Measurements from ENCODE around the gene CAPN15. TPM values are rescaled to one million over a fixed set of nuclear protein-coding genes. Genes with fewer than 3 reads are reported as not detected.

The CAPN15 gene
- total and polyA plus RNA-seq, 8 donors: 25.4 to 75.7 (median 40.3) TPM

DNA sequence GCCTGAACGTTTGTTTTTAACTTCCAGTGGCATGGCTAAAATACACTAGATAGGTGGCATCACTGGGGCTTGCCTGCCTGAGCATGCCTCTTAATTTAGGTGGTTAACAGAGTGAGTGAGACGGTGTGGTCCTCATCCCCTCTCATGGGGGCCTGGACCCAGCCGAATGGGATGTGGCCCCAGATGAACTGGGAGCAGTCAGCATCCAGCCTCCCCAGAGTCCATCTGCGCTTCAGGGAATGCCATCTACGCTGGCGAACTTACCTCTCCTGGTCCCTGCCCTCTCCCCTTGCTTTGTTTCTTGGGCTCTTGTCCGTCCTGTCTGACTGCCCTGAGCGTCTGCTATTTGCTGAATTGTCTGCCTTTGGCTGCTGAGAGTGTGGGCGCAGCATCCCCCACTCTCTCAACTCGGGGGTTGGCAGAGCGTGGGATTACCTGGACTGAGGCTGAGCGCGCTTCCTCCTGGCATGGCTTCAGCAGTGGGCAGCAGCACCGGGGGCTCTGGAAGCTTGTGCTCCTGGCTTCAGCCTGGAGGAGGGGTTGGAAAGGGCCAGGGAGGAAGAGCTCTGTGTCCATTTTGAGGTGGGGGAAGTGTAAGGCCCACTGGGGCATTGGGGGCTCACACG is 64.5 kb downstream of the CAPN15 start:
- intact Hi-C loops (cut with DNase I): no loop called here
- TF ChIP-seq, protein P1, sequence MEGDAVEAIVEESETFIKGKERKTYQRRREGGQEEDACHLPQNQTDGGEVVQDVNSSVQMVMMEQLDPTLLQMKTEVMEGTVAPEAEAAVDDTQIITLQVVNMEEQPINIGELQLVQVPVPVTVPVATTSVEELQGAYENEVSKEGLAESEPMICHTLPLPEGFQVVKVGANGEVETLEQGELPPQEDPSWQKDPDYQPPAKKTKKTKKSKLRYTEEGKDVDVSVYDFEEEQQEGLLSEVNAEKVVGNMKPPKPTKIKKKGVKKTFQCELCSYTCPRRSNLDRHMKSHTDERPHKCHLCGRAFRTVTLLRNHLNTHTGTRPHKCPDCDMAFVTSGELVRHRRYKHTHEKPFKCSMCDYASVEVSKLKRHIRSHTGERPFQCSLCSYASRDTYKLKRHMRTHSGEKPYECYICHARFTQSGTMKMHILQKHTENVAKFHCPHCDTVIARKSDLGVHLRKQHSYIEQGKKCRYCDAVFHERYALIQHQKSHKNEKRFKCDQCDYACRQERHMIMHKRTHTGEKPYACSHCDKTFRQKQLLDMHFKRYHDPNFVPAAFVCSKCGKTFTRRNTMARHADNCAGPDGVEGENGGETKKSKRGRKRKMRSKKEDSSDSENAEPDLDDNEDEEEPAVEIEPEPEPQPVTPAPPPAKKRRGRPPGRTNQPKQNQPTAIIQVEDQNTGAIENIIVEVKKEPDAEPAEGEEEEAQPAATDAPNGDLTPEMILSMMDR (IDR thresholded peaks at IDR 0.05): no peak
- no peak for ATAC-seq
- FAIRE-seq: no peak
- no peaks in the 10 kb centered on the region for H3K36me3 ChIP-seq
- no peaks in the 10 kb centered on the region for H3K27me3 ChIP-seq
- peaks cover 58 to 65% (median 60%) of the 10 kb centered on the region in 3 donors for H3K4me1 ChIP-seq
- DNase-seq: peak in 3 of 6 donors; percentile 23 to 58 (median 43)
- H3K4me3 ChIP-seq: peak overlapping the region in 3 of 4 donors; percentile 7 to 65 (median 65)
- 59 to 72% methylated on average over 15 of the region's 15 CpGs for WGBS, 2 donors
- H3K9me3 ChIP-seq: no peaks in the 10 kb centered on the region
- peak overlapping the region; percentile 86 to 98 (median 97) for H3K27ac ChIP-seq

DNA sequence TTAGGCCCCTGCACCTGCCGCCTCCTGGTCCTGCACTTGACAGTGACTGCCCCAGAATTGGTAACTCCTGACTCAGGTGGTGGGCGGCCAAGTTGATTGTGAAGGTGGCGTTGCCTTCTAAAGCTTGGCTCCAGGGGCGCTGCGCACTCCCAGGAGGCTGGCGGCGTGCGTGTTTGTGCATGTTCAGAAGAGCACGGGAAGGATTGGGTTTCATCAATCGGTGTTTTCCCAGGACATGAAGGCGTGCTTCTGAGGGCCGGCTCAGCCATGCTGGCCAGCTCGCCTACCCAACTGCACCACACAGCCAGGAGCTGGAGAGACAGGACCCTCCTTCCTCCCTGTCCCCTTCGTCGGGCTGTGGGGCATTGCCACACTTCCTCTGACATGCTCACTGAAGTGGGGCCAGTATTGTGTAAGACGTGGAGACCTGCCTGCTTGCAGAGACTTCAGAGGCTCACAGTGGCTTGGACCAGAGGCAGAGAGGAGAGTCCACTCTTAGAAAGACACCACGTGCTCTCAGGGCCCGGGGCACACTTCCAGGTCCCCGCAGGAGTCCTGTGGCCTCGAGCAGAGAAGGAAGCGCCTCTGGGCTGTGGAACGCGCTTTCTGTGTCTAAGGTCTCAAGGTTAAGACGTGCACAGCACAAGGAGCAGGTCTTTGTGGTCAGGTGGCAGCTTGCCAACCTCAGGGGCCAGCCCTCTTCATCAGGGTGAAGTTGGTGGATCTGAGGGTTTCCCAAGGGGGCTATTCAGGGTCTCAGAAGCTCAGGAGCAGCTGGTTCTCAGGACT is 65.2 kb downstream of the CAPN15 start:
- Histone ChIP-seq H3K36me3 (no peaks in the 10 kb centered on the region), H3K9me3 (no peaks in the 10 kb centered on the region), H3K4me3 (peak overlapping the region in 3 of 4 donors; percentile 7 to 65 (median 65)), H3K4me1 (peaks cover 53 to 58% (median 55%) of the 10 kb centered on the region in 3 donors), H3K27me3 (no peaks in the 10 kb centered on the region), H3K27ac (peak overlapping the region; percentile 86 to 98 (median 97))
- TF ChIP-seq, protein P1 (IDR thresholded peaks at IDR 0.05): no peak
- DNase-seq (peak; percentile 69 to 89 (median 77)), ATAC-seq (peak in 2 of 4 donors; percentile 0 to 5), FAIRE-seq (no peak)
- WGBS, 2 donors: 49 to 61% methylated on average over 24 of the region's 24 CpGs
- intact Hi-C loops (cut with DNase I): no loop called here

DNA sequence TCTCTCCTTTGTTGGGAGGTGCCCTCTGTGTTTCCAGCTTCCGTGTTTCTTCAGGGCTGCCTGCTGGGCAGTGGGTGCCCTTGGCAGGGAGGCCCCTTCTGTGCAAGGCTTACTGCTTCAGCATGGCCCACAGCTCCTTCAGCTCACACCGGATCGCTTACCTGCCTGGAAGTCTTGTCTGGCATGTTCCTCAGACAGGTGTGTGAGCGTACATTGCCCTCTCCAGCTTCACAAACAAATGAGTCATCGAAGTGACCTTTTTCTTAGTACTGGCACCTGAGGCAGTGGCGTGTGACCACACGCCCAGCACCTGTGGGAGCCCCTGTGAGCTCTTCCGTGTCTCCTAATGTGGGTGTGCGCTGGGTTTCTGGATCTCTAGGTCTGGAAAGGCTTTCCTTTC is 65.9 kb downstream of the CAPN15 start:
- H3K27me3 ChIP-seq: no peaks in the 10 kb centered on the region
- peak; percentile 44 to 52 (median 50) for ATAC-seq
- intact Hi-C loops (cut with DNase I): no loop called here
- peak overlapping the region in 2 of 4 donors; percentile 13 to 65 for H3K4me3 ChIP-seq
- peak; percentile 71 to 93 (median 87) for DNase-seq
- peak overlapping the region; percentile 86 to 98 (median 97) for H3K27ac ChIP-seq
- H3K9me3 ChIP-seq: no peaks in the 10 kb centered on the region
- 15 to 25% methylated on average over 9 of the region's 9 CpGs for WGBS, 2 donors
- H3K36me3 ChIP-seq: no peaks in the 10 kb centered on the region
- H3K4me1 ChIP-seq: peaks cover 50 to 53% (median 52%) of the 10 kb centered on the region in 3 donors
- TF ChIP-seq, protein P1 (IDR thresholded peaks at IDR 0.05): no peak
- FAIRE-seq: no peak

DNA sequence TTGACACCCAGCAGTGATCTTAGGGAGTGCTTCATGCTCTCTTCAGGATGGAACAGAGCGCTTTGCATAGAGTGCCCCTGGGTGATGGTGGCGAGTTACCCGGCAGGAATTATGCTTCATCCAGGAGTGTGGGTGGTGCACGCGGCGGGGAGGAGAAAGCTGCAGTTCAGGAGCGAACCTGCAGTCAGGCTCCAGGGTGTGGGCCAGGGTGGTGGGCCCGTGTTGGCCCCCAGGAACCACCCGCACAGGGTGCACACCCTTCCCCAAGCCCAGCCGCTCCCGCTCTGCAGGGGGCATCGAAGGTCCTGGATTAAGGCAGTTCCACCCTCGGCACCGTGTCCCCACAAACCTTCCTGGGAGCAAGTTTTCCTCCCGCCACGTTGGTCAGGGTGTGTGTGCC is 66.3 kb downstream of the CAPN15 start:
- DNase-seq: peak in 2 of 6 donors; percentile 58 to 63

More for the DNA sequence above, 66.3 kb downstream of the CAPN15 start:
- intact Hi-C loops (cut with DNase I): no loop called here
- TF ChIP-seq, protein P1 (IDR thresholded peaks at IDR 0.05): no peak
- Histone ChIP-seq H3K36me3 (no peaks in the 10 kb centered on the region), H3K27ac (peak overlapping the region; percentile 86 to 98 (median 97)), H3K9me3 (no peaks in the 10 kb centered on the region), H3K4me1 (peaks cover 50 to 53% (median 52%) of the 10 kb centered on the region in 3 donors), H3K4me3 (peak overlapping the region in 2 of 4 donors; percentile 13 to 22), H3K27me3 (no peaks in the 10 kb centered on the region)
- 47 to 55% methylated on average over 14 to 16 of the region's 16 CpGs for WGBS, 2 donors
- ATAC-seq (no peak), FAIRE-seq (no peak)

Measured in pancreas (tissue), 10 donors.